ENCODE data around the gene ELMOD3.
A peak's percentile ranks its signal among the peaks of the same experiment; 100 is the strongest.
"Not testable (repeated sequence)": the region's sequence is repeated elsewhere in the genome, so short reads cannot be mapped to it uniquely, and the experiment has no call there.

The ELMOD3 gene

GRCh38 chr2:85401464-85401805, 46.9 kb downstream of the ELMOD3 start:
- DNase-seq (ENCODE audit: low spot score): peak; percentile 4

- peak; percentile 3 for DNase-seq (ENCODE audit: low spot score)
Measured at GRCh38 chr2:85401844-85402243, 47.3 kb downstream of the ELMOD3 start.

DNA sequence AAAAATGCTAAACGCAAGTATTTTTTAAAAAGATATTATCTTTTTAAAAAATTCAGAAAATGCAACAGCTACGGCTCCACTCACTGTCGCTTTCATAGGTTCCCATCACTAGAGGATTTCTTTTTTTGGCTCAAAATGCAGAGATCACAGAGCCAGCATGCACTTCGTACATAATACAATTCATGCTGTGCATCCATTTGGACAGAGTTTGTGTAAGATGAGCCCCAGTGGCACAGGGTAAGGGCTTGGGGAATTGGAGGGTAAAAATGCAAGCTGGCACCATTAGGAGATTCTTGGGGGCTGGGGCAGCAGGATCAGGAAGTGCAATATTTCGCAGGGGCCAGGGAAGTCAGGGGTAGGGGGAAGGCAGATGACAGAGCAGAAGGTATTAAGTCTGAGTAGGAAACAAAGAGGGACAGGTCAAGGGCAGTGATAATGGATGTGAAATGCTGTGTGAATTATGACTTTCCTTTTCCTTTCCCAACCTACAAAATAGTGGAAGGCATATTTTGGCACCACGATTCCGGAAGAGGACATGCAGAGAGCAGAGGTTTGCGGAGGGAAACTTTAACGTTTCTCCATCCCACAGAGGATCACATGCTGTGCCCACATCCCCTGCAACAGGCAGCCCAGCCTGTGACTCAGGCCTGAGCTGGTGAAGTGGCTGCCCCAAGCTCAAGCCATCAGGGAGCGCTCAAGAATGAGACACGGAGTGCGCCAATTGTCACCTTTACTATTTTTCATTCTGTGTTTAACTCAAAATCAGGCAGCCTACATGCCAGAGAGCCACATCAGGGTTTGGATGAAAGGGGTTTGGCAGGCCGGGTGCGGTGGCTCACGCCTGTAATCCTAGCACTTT, 50.9 kb downstream of the ELMOD3 start:
- DNase-seq (ENCODE audit: low spot score): no peak

DNA sequence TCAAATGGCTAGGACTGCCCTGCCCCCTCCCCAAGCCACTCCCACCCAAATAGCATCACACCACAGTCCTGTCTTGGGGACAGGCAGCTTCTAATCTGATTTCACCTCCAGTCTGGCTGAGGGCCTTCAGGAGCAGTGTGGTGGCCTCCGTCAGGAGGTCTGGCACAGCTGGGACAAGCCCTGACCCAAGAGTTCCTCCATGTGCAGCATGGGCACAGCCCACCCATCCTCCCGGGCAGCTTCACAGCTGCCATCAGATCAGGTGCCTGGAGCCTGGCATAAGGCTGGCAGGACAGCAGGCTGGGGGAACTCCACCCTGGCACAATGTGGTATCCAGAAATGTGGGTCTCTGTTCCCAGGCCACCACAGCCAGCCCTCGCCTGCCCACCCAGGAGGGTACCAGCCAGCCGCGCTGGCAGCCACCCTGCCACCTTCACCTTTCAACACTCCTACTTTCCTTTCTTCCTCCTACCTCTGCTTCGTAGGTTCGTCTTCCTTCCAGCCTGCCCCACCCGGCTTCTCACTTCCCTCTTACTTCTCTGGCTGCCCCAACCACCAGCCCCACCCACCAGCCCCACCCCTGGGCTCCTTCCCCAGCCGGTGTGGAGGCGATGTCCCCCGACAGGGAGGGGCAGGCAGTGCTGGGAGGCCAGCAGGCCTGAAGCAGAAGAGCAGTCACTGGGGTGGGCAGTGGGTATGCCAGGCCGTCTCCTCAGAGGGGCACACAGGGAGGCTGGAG, 55.4 kb downstream of the ELMOD3 start, which contains the start of gene CAPG:
Gene CAPG (minus strand): TSS at position 522 of the 739 bp plus-strand sequence. CDS start 8,221 bp downstream, outside the sequence.
- no peak for DNase-seq (ENCODE audit: low spot score)

- no peak for DNase-seq (ENCODE audit: low spot score)
Measured at GRCh38 chr2:85410584-85411404, 56.2 kb downstream of the ELMOD3 start.

GRCh38 chr2:85411405-85411748, 56.8 kb downstream of the ELMOD3 start:
- DNase-seq (ENCODE audit: low spot score): no peak

DNA sequence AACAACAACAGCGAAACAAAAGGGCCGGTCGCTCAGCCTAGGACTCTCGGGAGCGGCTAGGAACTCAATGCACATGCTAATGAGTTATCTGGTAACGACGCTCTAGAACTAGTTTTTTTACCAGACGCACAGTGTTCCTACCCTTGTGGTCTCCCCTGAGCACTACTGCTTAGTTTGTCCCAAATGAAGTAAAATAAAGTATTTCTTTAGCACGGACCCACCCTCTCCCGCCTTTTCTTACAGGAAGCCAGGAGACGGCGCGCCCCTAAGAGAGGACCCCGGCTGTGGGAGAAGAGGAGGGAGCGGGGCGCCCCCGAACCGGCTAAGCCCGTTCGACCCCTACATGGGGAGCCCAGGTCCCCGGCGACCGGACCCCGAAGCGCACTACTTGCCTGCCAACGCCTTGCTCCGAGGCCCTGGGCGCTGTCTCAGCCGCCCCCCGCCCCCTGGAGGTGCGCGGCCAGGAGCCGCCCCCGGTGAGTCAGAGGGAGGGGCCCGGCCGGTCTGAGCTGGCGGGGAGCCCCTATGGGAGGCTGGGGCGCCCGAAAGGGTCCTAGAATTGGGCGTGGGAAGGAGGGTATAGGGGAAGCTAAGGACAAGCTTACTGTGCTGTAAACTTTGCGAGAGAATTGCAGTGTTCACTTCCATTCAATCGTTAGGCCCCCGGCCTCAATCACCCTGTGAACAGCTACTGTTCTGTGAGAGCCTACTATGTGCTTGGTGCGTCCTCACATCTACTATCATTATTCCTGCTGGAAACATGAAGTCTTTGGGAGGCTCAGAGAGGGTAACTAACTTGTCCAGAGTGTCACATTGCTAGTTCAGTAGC, 59.2 kb downstream of the ELMOD3 start:
- no peak for DNase-seq (ENCODE audit: low spot score)

DNA sequence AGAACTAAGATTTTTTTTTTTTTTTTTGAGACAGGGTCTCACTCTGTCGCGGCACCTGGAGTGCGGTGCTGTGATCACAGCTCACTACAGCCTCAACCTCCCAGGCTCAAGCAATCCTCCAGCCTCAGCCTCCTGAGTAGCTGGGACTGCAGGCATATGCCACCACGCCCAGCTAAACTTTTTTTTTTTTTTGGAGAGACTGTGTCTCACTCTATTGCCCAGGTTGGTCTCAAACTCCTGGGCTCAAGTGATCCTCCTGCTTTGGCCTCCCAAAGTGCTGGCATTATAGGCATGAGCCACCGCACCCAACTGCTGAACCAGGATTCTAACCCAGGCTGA, 59.8 kb downstream of the ELMOD3 start:
- not testable (repeated sequence) for DNase-seq (ENCODE audit: low spot score)

GRCh38 chr2:85414761-85415553, 60.4 kb downstream of the ELMOD3 start:
- no peak for DNase-seq (ENCODE audit: low spot score)

DNA sequence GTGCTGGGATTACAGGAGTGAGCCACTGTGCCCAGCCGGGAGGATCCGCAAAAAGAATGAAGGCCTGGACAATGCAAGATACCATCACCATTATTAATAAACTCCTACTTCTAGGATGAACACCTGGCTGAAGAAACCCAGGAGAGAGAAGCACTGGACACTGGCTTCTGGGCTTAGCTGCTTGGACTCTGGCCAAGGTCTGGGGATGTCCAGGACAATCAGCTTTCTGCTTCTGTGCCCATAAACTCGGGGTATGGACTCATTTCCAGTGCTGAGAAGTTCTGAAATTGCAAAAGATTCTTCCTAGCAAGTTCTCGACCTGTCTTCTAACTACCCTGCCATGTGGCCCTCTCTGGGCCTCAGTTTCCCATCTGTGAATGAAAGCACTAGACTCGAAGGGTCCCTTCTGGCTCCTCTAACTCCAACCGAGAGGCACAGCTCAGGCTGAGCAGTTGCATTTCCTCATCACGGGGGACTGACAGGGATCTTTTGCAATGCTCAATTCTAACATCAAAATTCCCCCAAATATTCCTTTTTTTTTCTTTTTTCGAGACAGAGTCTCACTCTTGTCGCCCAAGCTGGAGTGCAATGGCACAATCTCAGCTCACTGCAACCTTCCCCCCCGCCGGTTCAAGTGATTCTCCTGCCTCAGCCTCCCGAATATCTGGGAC, 61.5 kb downstream of the ELMOD3 start:
- no peak for DNase-seq (ENCODE audit: low spot score)

DNA sequence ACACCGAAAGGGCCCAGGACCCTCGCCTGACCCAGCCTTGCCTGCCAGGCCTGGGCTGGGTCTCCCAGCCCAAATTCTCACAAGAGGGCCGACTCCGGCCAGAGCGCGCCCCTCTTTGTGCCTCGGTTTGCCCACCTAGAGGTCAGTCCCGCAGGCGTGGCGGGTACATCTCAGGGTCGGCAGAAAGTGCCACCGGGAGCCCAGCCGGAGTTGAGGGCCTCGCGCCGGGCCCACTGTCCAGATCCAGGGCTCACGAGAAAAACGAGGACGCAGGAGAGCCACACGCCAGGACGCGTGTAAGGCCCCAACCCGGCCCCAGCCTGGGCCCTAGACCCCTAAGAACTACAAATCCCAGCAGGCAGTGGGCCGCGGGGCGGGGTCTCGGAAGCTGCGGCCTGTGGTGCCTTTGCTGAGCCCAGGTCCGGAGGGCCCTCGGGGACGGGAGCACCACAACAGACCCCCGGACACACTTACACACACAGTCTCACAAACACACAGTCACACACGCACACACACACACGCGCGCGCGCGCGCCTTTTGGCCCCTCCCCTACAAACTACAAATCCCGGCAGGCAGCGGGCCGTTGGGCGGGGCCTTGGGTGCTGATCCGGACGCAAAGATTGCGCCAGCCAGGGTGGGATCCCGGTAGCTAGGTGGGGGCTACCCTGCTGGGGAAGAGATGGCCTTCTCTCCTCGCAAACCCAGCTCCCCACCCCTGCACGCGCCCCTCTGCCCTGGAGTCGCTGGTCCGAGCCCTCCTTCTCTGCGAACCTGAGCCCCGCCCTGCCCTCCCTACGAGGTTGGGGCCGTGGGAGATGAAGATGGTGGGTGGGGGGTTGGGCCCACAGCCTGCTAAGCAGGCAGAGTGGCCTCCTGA, 63.8 kb downstream of the ELMOD3 start, which contains the start of gene SH2D6:
Gene SH2D6 (plus strand): TSS at position 583 of the 877 bp plus-strand sequence. CDS start 10,752 bp downstream, outside the sequence.
- DNase-seq (ENCODE audit: low spot score): peak; percentile 94

DNA sequence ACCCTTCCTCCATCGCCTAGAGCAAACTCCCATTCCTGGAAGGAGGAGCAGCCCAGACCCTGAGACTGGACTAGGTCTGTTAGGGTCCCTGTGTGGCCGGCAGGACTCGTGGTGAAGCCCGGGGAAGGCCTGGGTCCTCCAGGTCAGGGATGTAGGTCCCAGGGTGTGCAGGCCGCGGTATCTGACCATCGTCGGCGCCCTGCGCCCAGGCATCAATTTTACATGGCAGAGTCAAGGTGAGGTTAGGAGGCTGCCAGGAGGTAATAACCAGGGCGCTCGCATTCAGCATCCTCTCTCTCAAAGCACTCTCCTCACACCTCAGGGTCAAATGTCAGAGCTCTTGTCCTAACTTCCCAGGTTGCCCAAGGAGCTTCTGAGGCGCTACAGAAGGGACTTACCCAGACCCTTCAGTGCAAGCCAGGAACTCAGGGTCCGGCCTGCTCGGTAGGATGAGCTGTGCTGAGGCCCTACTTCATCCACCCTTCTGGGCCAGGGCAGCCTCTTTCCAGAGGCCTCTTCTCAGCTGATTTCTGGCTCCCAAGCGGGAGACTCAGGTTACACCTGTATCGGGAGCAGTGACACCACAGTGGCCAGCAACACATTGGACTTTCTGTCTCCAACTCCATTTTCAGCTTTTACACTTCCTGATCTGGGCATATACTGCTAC, 64.6 kb downstream of the ELMOD3 start:
- DNase-seq (ENCODE audit: low spot score): no peak

- peak; percentile 94 for DNase-seq (ENCODE audit: low spot score)
Measured at GRCh38 chr2:85420536-85421259, 66.1 kb downstream of the ELMOD3 start.

GRCh38 chr2:85421260-85422071, 66.9 kb downstream of the ELMOD3 start:
- no peak for DNase-seq (ENCODE audit: low spot score)

DNA sequence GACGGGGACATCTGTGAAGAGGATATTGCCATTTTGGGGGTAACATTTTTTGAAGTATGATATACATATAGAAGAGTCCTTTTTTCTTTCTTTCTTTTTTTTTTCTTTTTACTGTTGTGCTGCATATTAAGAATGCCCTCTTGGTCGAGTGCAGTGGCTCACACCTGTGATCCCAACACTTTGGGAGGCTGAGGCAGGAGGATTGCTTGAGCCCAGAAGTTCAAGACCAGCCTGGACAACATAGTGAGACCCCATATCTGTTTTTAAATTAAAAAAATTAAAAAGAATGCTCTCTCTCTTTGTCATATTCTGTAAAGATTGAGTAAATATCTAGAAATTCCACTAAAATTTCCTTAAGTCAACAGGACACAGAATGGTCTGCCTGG, 67.5 kb downstream of the ELMOD3 start:
- no peak for DNase-seq (ENCODE audit: low spot score)

DNA sequence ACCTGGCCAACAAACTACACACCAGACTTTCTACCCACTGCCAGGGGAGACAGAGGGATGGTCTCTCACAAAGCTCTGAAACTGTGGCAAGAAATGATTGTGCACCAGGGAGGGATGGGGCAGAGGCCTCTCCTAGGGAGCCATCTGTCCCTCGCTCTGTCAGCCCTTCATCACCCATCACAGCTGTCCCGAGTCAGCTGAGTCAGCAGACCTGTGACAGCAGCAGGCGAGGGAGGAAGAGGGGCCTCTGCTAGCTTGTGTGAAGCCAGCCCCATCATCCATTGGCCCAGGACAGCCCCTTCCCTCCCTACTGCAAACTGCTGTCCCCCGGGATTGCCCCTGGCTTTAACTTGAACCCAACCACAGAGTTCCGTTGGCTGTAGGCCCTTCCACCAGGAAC, 69.0 kb downstream of the ELMOD3 start:
- no peak for DNase-seq (ENCODE audit: low spot score)

DNA sequence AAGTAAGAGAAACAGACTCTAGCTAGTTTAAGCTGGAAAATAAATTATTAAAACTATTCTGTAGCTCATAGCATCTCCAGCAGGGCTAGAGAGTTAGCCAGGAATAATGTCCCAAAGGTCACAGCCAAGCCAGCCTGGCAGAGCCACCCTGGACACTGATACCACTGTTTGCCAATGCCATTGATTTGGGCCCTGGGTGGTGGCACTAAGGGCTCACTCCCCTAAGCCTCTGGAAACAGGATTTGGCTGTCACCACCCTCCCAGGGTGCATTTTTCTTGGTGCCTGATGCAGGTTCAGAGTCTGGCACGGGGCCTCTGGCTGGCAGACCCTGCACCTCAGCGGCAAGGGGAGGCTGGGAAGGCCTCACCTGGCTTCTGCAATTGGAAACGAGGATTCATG, 71.0 kb downstream of the ELMOD3 start:
- DNase-seq (ENCODE audit: low spot score): no peak

All from iPS-NIHi11 (cell line).